ENCODE results near the gene USP11.

USP11 gene

DNA sequence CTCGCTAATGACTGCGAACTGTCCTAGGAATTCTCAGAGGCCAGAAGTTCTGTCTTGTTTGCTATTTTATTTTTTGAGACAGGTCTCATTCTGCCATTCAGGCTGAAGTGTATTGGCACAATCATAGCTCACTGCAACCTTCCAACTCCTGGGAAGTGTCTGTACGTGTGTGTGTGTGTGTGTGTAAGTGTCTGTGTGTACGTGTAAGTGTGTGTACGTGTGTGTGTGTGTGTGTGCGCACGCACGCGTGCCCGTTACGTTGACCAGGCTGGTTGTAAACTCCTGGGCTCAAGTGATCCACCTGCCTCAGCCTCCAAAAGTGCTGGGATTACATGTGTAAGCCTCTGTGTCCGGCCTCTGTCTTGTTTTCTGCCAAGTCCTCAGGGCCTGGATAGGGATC is 24.7 kb upstream of the USP11 start:
- no peaks in the 10 kb centered on the region for H3K27me3 ChIP-seq (ENCODE audit: control insufficient read depth, low read length)
- H3K4me2 ChIP-seq (ENCODE audit: low read length) = no peak overlapping the region
- H3K79me2 ChIP-seq (ENCODE audit: control insufficient read depth, low read length) = no peaks in the 10 kb centered on the region
- no peak overlapping the region for H3K27ac ChIP-seq (ENCODE audit: low read depth, low read length)
- H3K4me1 ChIP-seq (ENCODE audit: control insufficient read depth, low read length) = no peaks in the 10 kb centered on the region
- no peak overlapping the region for H3K4me3 ChIP-seq (ENCODE audit: low read length)
- H3K9me2 ChIP-seq (replicated peaks; ENCODE audit: control insufficient read depth, low read length) = no peaks in the 10 kb centered on the region
- H3K36me3 ChIP-seq (ENCODE audit: control insufficient read depth, low read length) = peaks cover 84% of the 10 kb centered on the region
- H4K20me1 ChIP-seq (ENCODE audit: control insufficient read depth, insufficient read depth, low read depth, low read length) = no peaks in the 10 kb centered on the region
- TF ChIP-seq, protein P1, sequence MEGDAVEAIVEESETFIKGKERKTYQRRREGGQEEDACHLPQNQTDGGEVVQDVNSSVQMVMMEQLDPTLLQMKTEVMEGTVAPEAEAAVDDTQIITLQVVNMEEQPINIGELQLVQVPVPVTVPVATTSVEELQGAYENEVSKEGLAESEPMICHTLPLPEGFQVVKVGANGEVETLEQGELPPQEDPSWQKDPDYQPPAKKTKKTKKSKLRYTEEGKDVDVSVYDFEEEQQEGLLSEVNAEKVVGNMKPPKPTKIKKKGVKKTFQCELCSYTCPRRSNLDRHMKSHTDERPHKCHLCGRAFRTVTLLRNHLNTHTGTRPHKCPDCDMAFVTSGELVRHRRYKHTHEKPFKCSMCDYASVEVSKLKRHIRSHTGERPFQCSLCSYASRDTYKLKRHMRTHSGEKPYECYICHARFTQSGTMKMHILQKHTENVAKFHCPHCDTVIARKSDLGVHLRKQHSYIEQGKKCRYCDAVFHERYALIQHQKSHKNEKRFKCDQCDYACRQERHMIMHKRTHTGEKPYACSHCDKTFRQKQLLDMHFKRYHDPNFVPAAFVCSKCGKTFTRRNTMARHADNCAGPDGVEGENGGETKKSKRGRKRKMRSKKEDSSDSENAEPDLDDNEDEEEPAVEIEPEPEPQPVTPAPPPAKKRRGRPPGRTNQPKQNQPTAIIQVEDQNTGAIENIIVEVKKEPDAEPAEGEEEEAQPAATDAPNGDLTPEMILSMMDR (IDR thresholded peaks at IDR 0.05; ENCODE audit: low read depth, low read length, poor library complexity, severe bottlenecking) = no peak
- no peak for TF ChIP-seq EZH2phosphoT487 (IDR thresholded peaks at IDR 0.05; ENCODE audit: borderline replicate concordance, low read length)
- H3K9me3 ChIP-seq (ENCODE audit: control insufficient read depth, insufficient read depth, low read length) = no peaks in the 10 kb centered on the region
- no peaks in the 10 kb centered on the region for H3F3A ChIP-seq (ENCODE audit: control insufficient read depth, insufficient read depth)

DNA sequence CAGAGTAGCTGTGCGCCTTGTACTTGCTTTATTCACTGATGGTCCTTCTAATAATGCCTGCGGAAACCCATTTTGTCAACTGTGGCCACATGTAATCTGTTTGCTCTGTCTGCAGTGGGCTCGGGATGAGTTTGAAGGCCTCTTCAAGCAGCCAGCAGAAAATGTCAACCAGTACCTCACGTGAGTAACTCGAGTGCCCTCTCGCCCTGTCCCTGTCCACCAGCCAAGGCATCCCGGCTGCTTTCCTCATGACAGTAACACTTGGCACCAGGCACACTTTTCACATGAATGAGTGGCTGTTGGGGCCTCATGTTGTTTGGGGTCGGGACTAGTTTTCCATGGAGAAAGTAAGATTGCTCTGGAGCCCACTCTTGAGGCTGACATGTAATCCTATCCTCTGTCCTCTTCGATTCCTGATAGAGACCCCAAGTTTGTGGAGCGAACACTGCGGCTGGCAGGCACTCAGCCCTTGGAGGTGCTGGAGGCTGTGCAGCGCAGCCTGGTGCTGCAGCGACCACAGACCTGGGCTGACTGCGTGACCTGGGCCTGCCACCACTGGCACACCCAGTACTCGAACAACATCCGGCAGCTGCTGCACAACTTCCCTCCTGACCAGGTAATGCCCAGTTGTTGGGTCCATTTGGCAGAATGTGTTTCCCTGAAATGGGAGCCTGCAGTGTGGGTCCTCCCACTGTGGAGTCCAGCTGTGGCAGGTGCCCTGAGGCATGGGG is 23.1 kb upstream of the USP11 start:
- TF ChIP-seq, protein P1 (IDR thresholded peaks at IDR 0.05; ENCODE audit: low read depth, low read length, poor library complexity, severe bottlenecking) = no peak
- no peak for TF ChIP-seq EZH2phosphoT487 (IDR thresholded peaks at IDR 0.05; ENCODE audit: borderline replicate concordance, low read length)
- H3K36me3 ChIP-seq (ENCODE audit: control insufficient read depth, low read length) = peaks cover 85% of the 10 kb centered on the region

DNA sequence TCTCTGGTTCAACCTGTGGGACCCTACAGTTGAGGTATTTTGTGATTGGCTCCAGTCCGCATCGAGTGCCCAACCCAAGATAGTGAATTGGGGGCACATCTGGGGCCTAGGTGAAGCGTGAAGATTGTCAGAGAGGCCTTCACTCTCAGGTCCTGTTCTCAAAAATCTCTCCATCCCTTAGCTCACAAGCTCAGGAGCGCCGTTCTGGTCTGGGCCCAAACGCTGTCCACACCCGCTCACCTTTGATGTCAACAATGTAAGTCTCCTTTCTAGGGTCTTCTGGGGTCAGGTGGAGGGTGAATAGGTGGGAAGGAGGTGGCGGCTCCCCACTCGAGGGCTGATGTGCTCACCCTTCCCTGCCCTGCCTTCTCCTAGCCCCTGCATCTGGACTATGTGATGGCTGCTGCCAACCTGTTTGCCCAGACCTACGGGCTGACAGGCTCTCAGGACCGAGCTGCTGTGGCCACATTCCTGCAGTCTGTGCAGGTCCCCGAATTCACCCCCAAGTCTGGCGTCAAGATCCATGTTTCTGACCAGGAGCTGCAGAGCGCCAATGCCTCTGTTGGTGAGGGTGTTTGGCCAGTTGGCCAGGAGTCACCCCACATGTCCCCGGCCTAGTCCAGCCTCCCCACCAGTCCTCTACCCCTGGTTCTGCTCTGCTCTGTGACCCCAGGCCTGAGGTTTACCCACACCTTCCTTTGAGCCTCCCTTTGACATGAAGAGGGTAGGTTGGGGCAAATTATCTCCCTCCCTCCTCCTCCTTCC is 22.0 kb upstream of the USP11 start:
- H3K9me2 ChIP-seq (replicated peaks; ENCODE audit: control insufficient read depth, low read length) = no peaks in the 10 kb centered on the region
- no peaks in the 10 kb centered on the region for H3K9me3 ChIP-seq (ENCODE audit: control insufficient read depth, insufficient read depth, low read length)
- H3K79me2 ChIP-seq (ENCODE audit: control insufficient read depth, low read length) = no peaks in the 10 kb centered on the region
- no peaks in the 10 kb centered on the region for H3K27me3 ChIP-seq (ENCODE audit: control insufficient read depth, low read length)
- peaks cover 2% of the 10 kb centered on the region; the same call in 1 of the 2 replicates for H3F3A ChIP-seq (ENCODE audit: control insufficient read depth, insufficient read depth)
- H4K20me1 ChIP-seq (ENCODE audit: control insufficient read depth, insufficient read depth, low read depth, low read length) = no peaks in the 10 kb centered on the region
- H3K4me2 ChIP-seq (ENCODE audit: low read length) = no peak overlapping the region
- no peaks in the 10 kb centered on the region for H3K4me1 ChIP-seq (ENCODE audit: control insufficient read depth, low read length)
- H3K27ac ChIP-seq (ENCODE audit: low read depth, low read length) = no peak overlapping the region
- H3K4me3 ChIP-seq (ENCODE audit: low read length) = no peak overlapping the region
- H3K36me3 ChIP-seq (ENCODE audit: control insufficient read depth, low read length) = peaks cover 84% of the 10 kb centered on the region
- no peak for TF ChIP-seq EZH2phosphoT487 (IDR thresholded peaks at IDR 0.05; ENCODE audit: borderline replicate concordance, low read length)
- TF ChIP-seq, protein P1 (IDR thresholded peaks at IDR 0.05; ENCODE audit: low read depth, low read length, poor library complexity, severe bottlenecking) = no peak

More for the DNA sequence above, 23.1 kb upstream of the USP11 start:
- no peaks in the 10 kb centered on the region for H3K9me3 ChIP-seq (ENCODE audit: control insufficient read depth, insufficient read depth, low read length)
- H3K79me2 ChIP-seq (ENCODE audit: control insufficient read depth, low read length) = no peaks in the 10 kb centered on the region
- H3F3A ChIP-seq (ENCODE audit: control insufficient read depth, insufficient read depth) = no peaks in the 10 kb centered on the region
- no peaks in the 10 kb centered on the region for H4K20me1 ChIP-seq (ENCODE audit: control insufficient read depth, insufficient read depth, low read depth, low read length)
- no peaks in the 10 kb centered on the region for H3K27me3 ChIP-seq (ENCODE audit: control insufficient read depth, low read length)
- H3K9me2 ChIP-seq (replicated peaks; ENCODE audit: control insufficient read depth, low read length) = no peaks in the 10 kb centered on the region
- H3K27ac ChIP-seq (ENCODE audit: low read depth, low read length) = no peak overlapping the region
- H3K4me3 ChIP-seq (ENCODE audit: low read length) = no peak overlapping the region
- H3K4me1 ChIP-seq (ENCODE audit: control insufficient read depth, low read length) = no peaks in the 10 kb centered on the region
- H3K4me2 ChIP-seq (ENCODE audit: low read length) = no peak overlapping the region

Data from DOHH2 (cell line).